MM.1S (cell line): ENCODE measurements around the gene KIF17.

Experiments used
- CTCF ChIP-seq: fragments of 300-600 bp; sonication (generic); IDR thresholded peaks from 2 replicates; pipeline ENCODE4 v1.5.1; 2016; ENCODE audit warnings: antibody characterized with exemption, low read length, mixed read lengths
- EZH2 ChIP-seq: fragments of 300-600 bp; sonication (generic); optimal IDR thresholded peaks from 2 replicates; pipeline ENCODE3; 2017; ENCODE audit warnings: low read depth, mild to moderate bottlenecking, antibody characterized with exemption, low read length, mixed read lengths
- EZH2phosphoT487 ChIP-seq: fragments of 300-600 bp; sonication (generic); IDR thresholded peaks from 2 replicates; pipeline ENCODE4 v1.6.1; 2018; ENCODE audit warnings: antibody characterized with exemption, low read length

DNA sequence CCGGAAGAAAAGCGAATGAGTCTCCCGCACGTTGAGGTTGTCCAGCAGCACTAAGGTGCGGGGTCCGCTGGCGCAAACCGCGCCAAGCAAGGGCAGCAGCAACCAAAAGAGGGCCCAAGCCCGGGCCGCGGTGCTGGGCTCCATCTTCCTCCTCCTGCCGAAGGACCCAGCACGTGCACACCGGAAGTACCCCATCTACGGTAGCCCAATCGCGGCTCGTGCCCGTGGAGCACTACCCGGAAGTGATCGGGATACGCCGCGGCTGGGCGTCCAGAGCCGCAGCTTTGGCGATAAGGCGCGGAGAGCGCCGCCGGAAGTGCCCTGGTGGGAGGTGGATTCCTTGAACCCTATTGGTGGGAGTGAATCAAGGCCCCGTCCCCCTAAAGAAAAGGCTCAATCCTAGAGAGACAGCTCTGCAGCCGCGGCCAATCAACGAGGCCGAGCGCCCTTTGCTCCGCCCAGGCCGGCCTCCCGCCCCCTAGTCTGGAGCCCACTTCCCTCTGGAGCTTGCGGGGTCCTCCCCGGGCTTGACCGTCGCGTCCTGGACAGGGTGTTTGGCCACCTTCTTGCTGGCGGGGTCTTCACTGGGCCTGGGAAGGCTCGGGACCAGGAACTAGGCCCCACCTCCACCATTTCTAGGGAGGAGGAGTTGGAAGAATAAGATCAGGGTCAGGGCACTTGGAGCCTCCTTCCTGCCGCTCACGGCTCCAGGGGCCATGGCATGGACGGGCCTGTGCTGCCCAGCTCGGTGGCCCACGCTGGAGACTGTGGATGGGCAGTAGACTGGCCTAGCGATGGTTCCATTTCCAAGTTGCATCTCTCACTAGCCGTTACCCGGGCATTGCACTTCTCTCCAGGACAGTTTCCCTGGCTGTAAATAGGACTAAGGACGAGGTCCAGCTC, 56.3 kb downstream of the KIF17 start, which contains the start of gene DDOST:
- TF ChIP-seq CTCF (peak; percentile 42), EZH2 (no peak), EZH2phosphoT487 (no peak)
